IPS-18a (cell line): Measurements from ENCODE around the gene TCL1A.
"Not testable (repeated sequence)": the region's sequence is repeated elsewhere in the genome, so short reads cannot be mapped to it uniquely, and the experiment has no call there.

Experiments
- H3K27ac ChIP-seq: one replicate; pipeline ENCODE4 v1.5.1; 2013; ENCODE audit warnings: low read length
- H3K27me3 ChIP-seq: one replicate; pipeline ENCODE4 v1.6.1; 2013; ENCODE audit warnings: mild to moderate bottlenecking, low read length; ENCODE audit not compliant: control insufficient read depth, insufficient read depth
- H3K36me3 ChIP-seq: one replicate; pipeline ENCODE4 v1.6.1; 2013; ENCODE audit warnings: low read depth, low read length; ENCODE audit not compliant: control insufficient read depth
- H3K4me1 ChIP-seq: one replicate; pipeline ENCODE4 v1.6.1; 2013; ENCODE audit warnings: low read depth, low read length; ENCODE audit not compliant: control insufficient read depth
- H3K4me3 ChIP-seq: one replicate; pipeline ENCODE4 v1.5.1; 2013; ENCODE audit warnings: low read length
- H3K9ac ChIP-seq: one replicate; pipeline ENCODE4 v1.6.1; 2013; ENCODE audit warnings: mild to moderate bottlenecking, low read length, moderate library complexity
- H3K9me3 ChIP-seq: one replicate; pipeline ENCODE4 v1.6.1; 2013; ENCODE audit warnings: low read depth, low read length; ENCODE audit not compliant: control insufficient read depth

The TCL1A gene

GRCh38 chr14:95713596-95714371 is at the start of gene TCL1A:
Gene TCL1A, minus strand, starts transcription at chr14:95714125. Its CDS starts 59 bp downstream, at chr14:95714066.
- no peaks in the 10 kb centered on the region for H3K36me3 ChIP-seq
- H3K9me3 ChIP-seq, result no peaks in the 10 kb centered on the region
- peaks cover 5% of the 10 kb centered on the region for H3K4me1 ChIP-seq
- peaks cover 8% of the 10 kb centered on the region for H3K27me3 ChIP-seq
- no peak within 1 kb of the TSS for H3K4me3 ChIP-seq
- no peak within 1 kb of the TSS for H3K27ac ChIP-seq
- no peak within 1 kb of the TSS for H3K9ac ChIP-seq

DNA sequence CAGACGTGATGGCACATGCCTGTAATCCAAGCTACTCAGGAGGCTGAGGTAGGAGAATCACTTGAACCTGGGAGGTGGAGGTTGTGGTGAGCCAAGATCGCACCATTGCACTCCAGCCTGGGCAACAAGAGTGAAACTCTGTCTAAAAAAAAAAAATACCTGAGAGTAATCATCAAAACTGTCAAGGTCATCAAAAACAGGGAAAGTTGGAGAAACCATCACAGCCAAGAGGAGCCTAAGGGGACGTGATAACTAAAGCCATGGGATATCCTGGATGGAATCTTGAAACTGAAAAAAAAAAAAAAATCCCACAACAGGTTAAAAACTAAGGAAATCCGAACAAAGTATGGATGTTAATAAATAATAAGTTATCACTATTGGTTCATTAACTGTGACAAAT is 49.1 kb upstream of the TCL1A start:
- not testable (repeated sequence) for H3K4me1 ChIP-seq, H3K9ac ChIP-seq, H3K9me3 ChIP-seq

GRCh38 chr14:95761436-95761835 is 47.5 kb upstream of the TCL1A start:
- Histone ChIP-seq H3K27ac (no peak overlapping the region), H3K9ac (no peak overlapping the region)

More for the DNA sequence above, 49.1 kb upstream of the TCL1A start:
- H3K36me3 ChIP-seq, H3K27me3 ChIP-seq, H3K4me3 ChIP-seq, H3K27ac ChIP-seq: not testable (repeated sequence)

GRCh38 chr14:95760596-95760995 is 46.7 kb upstream of the TCL1A start:
- no peaks in the 10 kb centered on the region for H3K4me1 ChIP-seq
- H3K9me3 ChIP-seq, result no peaks in the 10 kb centered on the region
- no peaks in the 10 kb centered on the region for H3K36me3 ChIP-seq
- H3K9ac ChIP-seq, result no peak overlapping the region
- no peak overlapping the region for H3K27ac ChIP-seq
- no peaks in the 10 kb centered on the region for H3K27me3 ChIP-seq
- no peak overlapping the region for H3K4me3 ChIP-seq

More at GRCh38 chr14:95761436-95761835, 47.5 kb upstream of the TCL1A start:
- Histone ChIP-seq H3K27me3 (no peaks in the 10 kb centered on the region), H3K9me3 (no peaks in the 10 kb centered on the region), H3K4me3 (no peak overlapping the region), H3K36me3 (no peaks in the 10 kb centered on the region), H3K4me1 (no peaks in the 10 kb centered on the region)

DNA sequence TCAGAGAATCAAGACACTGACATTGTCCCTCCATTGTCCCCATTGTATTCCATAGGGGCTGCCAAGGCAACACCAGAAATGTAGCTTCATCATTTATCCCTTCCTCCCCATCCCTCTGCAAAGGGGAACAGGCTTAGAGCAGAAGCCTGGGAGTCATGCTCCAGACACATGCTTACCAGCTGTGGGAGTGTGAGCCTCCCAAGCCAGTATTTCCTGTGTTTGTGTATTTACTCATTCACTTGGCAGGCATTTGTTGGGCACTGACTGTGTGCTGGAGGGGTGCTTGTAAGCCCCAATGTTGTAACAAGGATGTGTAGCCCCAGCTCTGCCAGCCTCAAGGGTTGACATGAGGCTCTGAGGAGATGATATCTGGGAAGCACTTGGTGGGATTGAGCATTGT is 46.0 kb upstream of the TCL1A start:
- Histone ChIP-seq H3K9me3 (no peaks in the 10 kb centered on the region), H3K9ac (no peak overlapping the region), H3K4me1 (no peaks in the 10 kb centered on the region), H3K27ac (no peak overlapping the region), H3K27me3 (no peaks in the 10 kb centered on the region), H3K4me3 (no peak overlapping the region), H3K36me3 (no peaks in the 10 kb centered on the region)

DNA sequence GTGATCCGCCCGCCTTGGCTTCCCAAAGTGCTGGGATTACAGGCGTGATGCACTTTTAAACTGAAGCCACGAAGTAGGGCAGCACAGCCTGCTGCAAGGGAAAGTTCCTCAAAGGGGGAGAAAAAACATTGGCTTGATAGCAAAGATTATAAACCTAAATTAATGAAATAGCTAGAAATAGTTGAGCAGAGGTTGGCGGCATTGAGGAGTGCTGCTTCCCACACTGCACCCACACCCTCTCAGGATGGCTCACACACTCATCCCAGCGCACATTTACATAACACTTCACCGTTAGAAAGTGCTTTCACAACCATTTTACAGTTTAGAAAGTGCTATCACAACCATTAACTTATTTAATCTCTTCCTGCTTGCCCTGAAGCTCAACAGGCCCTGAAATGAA is 44.4 kb upstream of the TCL1A start:
- Histone ChIP-seq H3K27ac (no peak overlapping the region), H3K9ac (no peak overlapping the region), H3K4me3 (no peak overlapping the region), H3K27me3 (no peaks in the 10 kb centered on the region), H3K9me3 (no peaks in the 10 kb centered on the region), H3K36me3 (no peaks in the 10 kb centered on the region), H3K4me1 (no peaks in the 10 kb centered on the region)

DNA sequence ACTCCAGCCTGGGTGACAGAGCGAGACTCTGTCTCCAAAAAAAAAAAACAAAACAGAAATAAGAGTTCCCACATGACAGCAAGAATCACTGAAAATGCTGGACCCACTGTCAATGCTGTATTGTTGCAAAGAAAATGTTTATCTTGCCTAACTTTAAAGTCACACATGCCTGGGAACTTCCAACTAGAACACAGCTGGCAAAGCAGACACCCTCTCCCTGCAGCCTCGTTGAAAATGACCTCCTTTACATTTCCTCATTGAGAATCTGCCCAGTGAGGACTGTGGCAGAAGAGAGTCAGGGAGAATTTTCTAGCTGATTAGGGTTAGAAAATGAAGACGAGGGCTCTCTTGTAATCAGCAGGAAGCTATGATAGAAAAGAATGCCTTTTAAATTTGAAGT is 42.8 kb upstream of the TCL1A start:
- no peaks in the 10 kb centered on the region for H3K36me3 ChIP-seq
- no peak overlapping the region for H3K4me3 ChIP-seq
- H3K27me3 ChIP-seq, result no peaks in the 10 kb centered on the region
- H3K4me1 ChIP-seq, result peaks cover 5% of the 10 kb centered on the region
- H3K9ac ChIP-seq, result no peak overlapping the region
- no peak overlapping the region for H3K27ac ChIP-seq
- no peaks in the 10 kb centered on the region for H3K9me3 ChIP-seq

DNA sequence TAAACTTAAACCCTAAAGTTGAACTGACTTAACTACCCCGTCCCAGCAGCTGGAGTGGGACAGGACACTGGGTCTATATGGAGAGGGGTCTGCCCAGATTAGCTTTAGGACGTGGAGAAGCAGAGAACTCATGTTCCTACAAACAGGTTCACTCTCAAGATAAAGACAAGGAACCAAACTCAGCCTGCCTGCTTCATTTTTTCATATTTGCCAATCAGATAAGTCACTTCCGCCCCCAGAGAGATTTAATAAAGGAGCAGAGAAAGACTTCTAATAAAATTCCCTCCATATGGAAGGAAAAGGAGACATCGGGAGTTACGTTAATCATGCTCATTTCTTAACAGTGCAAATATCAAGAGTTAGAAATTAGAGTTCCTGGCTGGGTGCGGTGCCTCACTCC is 42.2 kb upstream of the TCL1A start:
- no peak overlapping the region for H3K4me3 ChIP-seq
- H3K27me3 ChIP-seq, result no peaks in the 10 kb centered on the region
- no peaks in the 10 kb centered on the region for H3K9me3 ChIP-seq
- no peaks in the 10 kb centered on the region for H3K36me3 ChIP-seq
- peaks cover 5% of the 10 kb centered on the region for H3K4me1 ChIP-seq
- H3K27ac ChIP-seq, result no peak overlapping the region
- no peak overlapping the region for H3K9ac ChIP-seq

- Histone ChIP-seq H3K9ac (no peak overlapping the region), H3K4me3 (no peak overlapping the region)
Observed at GRCh38 chr14:95741781-95742180, 27.9 kb upstream of the TCL1A start.

DNA sequence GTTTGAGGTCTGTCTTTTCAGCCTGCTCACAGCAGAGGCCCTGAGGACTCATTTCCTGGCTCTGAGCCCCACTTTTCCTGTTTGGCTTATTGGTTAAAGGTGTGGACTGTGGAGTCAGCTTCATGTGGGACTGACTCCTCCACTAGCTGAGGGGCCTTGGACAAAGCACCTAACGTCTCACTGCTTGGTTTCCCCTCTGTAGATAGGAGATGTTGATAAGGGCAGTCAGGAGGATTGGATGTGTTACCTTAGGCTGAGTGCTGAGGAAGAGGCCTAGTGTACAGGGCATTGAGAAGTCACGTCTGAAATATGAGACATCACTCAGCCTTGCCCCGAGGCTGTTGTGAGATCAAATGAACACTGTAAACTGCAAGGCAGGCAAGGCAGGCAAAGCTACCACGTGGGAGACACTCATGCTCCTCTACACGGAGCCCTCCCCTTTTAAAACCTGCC is 27.1 kb upstream of the TCL1A start:
- no peak overlapping the region for H3K27ac ChIP-seq
- no peak overlapping the region for H3K4me3 ChIP-seq
- H3K9me3 ChIP-seq, result no peaks in the 10 kb centered on the region
- no peaks in the 10 kb centered on the region for H3K36me3 ChIP-seq
- no peak overlapping the region for H3K9ac ChIP-seq
- H3K4me1 ChIP-seq, result no peaks in the 10 kb centered on the region
- H3K27me3 ChIP-seq, result no peaks in the 10 kb centered on the region

More at GRCh38 chr14:95741781-95742180, 27.9 kb upstream of the TCL1A start:
- no peaks in the 10 kb centered on the region for H3K4me1 ChIP-seq
- H3K36me3 ChIP-seq, result no peaks in the 10 kb centered on the region
- H3K27ac ChIP-seq, result no peak overlapping the region
- H3K9me3 ChIP-seq, result no peaks in the 10 kb centered on the region
- H3K27me3 ChIP-seq, result no peaks in the 10 kb centered on the region

DNA sequence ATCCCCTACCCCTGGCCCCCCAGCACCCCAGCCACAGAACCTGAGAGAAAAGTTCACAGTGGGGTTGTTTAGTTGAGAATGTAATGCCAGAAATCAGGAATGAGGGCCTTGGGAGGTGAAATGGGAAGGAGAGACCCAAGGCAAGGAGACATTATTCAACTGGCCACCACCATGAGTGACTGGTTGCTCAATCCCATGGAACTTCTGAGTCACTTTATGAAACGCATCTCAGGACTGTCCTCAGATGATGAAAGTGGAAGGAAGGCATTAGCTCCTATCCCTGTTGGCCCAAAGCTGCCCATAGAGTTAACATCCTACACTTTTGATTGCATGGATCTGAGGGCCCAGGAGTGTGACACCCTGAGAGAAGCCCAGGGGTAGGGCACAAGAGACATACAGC is 25.4 kb upstream of the TCL1A start:
- no peaks in the 10 kb centered on the region for H3K4me1 ChIP-seq
- no peak overlapping the region for H3K9ac ChIP-seq
- no peak overlapping the region for H3K27ac ChIP-seq
- no peak overlapping the region for H3K4me3 ChIP-seq
- H3K9me3 ChIP-seq, result no peaks in the 10 kb centered on the region
- no peaks in the 10 kb centered on the region for H3K36me3 ChIP-seq
- H3K27me3 ChIP-seq, result no peaks in the 10 kb centered on the region

- peaks cover 7% of the 10 kb centered on the region for H3K4me1 ChIP-seq
- H3K4me3 ChIP-seq, result no peak overlapping the region
- no peaks in the 10 kb centered on the region for H3K9me3 ChIP-seq
- no peak overlapping the region for H3K9ac ChIP-seq
- H3K36me3 ChIP-seq, result no peaks in the 10 kb centered on the region
- H3K27ac ChIP-seq, result no peak overlapping the region
- no peaks in the 10 kb centered on the region for H3K27me3 ChIP-seq
Observed at GRCh38 chr14:95733212-95733611, 19.3 kb upstream of the TCL1A start.
